ENCODE results near the gene TMEM95.
A peak's percentile ranks its signal among the peaks of the same experiment; 100 is the strongest.
"Not testable (repeated sequence)": the region's sequence is repeated elsewhere in the genome, so short reads cannot be mapped to it uniquely, and the experiment has no call there.

The TMEM95 gene

GRCh38 chr17:7324438-7324779 is 30.5 kb upstream of the TMEM95 start:
- DNase-seq: no peak

- no peak for DNase-seq
Measured at GRCh38 chr17:7325031-7325528, 29.9 kb upstream of the TMEM95 start.

GRCh38 chr17:7326186-7326585 is 28.8 kb upstream of the TMEM95 start:
- DNase-seq: no peak

GRCh38 chr17:7327056-7327455 is 27.9 kb upstream of the TMEM95 start:
- DNase-seq: no peak

- no peak for DNase-seq
Measured at GRCh38 chr17:7327501-7327900, 27.5 kb upstream of the TMEM95 start.

- DNase-seq: no peak
Measured at GRCh38 chr17:7328009-7328408, 26.9 kb upstream of the TMEM95 start.

GRCh38 chr17:7328840-7329373 is 26.0 kb upstream of the TMEM95 start, which contains the start of gene NEURL4:
TSS of gene NEURL4 (minus strand) at chr17:7329335. CDS start at chr17:7329312, 23 bp downstream.
- DNase-seq: no peak

- DNase-seq: peak; percentile 98
Measured at GRCh38 chr17:7329374-7329996, 25.5 kb upstream of the TMEM95 start.

GRCh38 chr17:7329997-7330637 is 24.8 kb upstream of the TMEM95 start:
- peak; percentile 91 for DNase-seq

GRCh38 chr17:7330638-7331015 is 24.3 kb upstream of the TMEM95 start:
- DNase-seq: no peak

GRCh38 chr17:7332111-7332510 is 22.8 kb upstream of the TMEM95 start:
- DNase-seq: no peak

- DNase-seq: peak; percentile 78
Measured at GRCh38 chr17:7332600-7333069, 22.3 kb upstream of the TMEM95 start.

GRCh38 chr17:7334938-7335538 is 19.9 kb upstream of the TMEM95 start:
- DNase-seq: no peak

- not testable (repeated sequence) for DNase-seq
Measured at GRCh38 chr17:7335765-7336164, 19.2 kb upstream of the TMEM95 start.

- peak; percentile 94 for DNase-seq
Measured at GRCh38 chr17:7336240-7337175, 18.4 kb upstream of the TMEM95 start, which contains the start of gene ACAP1. TSS of gene ACAP1 (plus strand) at chr17:7336529. CDS start at chr17:7336735, 206 bp downstream.

GRCh38 chr17:7337600-7337999 is 17.4 kb upstream of the TMEM95 start:
- DNase-seq: not testable (repeated sequence)

GRCh38 chr17:7340179-7340578 is 14.8 kb upstream of the TMEM95 start:
- DNase-seq: no peak

GRCh38 chr17:7341842-7342241 is 13.1 kb upstream of the TMEM95 start:
- no peak for DNase-seq

GRCh38 chr17:7343250-7343649 is 11.7 kb upstream of the TMEM95 start:
- DNase-seq: no peak

GRCh38 chr17:7346761-7347614 is 8.0 kb upstream of the TMEM95 start:
- DNase-seq: no peak

- no peak for DNase-seq
Measured at GRCh38 chr17:7347630-7348477, 7.1 kb upstream of the TMEM95 start.
